Body of pancreas (tissue), 4 donors: ENCODE data around the gene HOXB2.

Source experiments
- POLR2A ChIP-seq, 3 donors: fragments of 450-650 bp; IDR thresholded peaks; one replicate each; pipeline ENCODE4 v1.6.1; 2016; ENCODE audit warnings: antibody characterized with exemption in 3 of 3, mild to moderate bottlenecking in 2 of 3
- TF ChIP-seq, protein P1 (sequence below), 7 experiments: fragments of 450-650 bp in 4 of 7; fragments of 200-600 bp in 3 of 7; sonication (generic) in 3 of 7; IDR thresholded peaks; one replicate each; pipeline ENCODE4 v1.5.1; 2016 to 2019; ENCODE audit warnings: antibody characterized with exemption in 7 of 7

GRCh38 chr17:48549281-48549630, 4.3 kb upstream of the HOXB2 start:
- TF ChIP-seq, protein P1, sequence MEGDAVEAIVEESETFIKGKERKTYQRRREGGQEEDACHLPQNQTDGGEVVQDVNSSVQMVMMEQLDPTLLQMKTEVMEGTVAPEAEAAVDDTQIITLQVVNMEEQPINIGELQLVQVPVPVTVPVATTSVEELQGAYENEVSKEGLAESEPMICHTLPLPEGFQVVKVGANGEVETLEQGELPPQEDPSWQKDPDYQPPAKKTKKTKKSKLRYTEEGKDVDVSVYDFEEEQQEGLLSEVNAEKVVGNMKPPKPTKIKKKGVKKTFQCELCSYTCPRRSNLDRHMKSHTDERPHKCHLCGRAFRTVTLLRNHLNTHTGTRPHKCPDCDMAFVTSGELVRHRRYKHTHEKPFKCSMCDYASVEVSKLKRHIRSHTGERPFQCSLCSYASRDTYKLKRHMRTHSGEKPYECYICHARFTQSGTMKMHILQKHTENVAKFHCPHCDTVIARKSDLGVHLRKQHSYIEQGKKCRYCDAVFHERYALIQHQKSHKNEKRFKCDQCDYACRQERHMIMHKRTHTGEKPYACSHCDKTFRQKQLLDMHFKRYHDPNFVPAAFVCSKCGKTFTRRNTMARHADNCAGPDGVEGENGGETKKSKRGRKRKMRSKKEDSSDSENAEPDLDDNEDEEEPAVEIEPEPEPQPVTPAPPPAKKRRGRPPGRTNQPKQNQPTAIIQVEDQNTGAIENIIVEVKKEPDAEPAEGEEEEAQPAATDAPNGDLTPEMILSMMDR (IDR thresholded peaks at IDR 0.05): no peak
- TF ChIP-seq POLR2A (IDR thresholded peaks at IDR 0.05): no peak
